ENCODE measurements around the gene ELMO3. TPM values are rescaled to one million over a fixed set of nuclear protein-coding genes. Genes with fewer than 3 reads are reported as not detected.

Gene ELMO3
- total RNA-seq, 1 experiment from 2014 or later: 8.6 TPM

DNA sequence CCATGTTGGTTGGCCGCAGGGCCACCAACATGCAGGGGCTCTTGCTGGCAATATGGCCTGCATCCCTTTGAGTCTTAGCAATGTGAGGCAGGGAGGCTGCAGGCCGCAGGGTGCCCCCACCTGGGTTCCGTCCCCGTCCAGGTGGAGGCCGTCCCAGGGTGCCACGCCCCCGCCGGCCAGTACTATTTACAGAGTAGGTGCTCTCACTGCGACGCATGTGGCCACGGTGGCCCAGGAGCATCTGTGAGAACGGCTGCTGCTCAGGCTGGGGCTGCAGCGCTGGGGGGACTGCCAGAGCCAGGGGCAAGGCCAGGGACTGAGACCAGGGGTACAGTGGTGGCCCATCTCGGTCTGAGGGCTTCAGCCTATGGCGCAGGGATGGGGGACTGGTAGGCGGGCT, 18.8 kb upstream of the ELMO3 start:
- H3K4me1 Mint-ChIP-seq: peaks cover 17 to 18% of the 10 kb centered on the region in 2 experiments
- H3K18ac ChIP-seq (ENCODE audit: insufficient read length, low read depth, low read length): no peak overlapping the region

More for the DNA sequence above, 18.8 kb upstream of the ELMO3 start:
- H3K4ac ChIP-seq (ENCODE audit: low read depth, low read length): no peak overlapping the region
- peaks cover 8% of the 10 kb centered on the region; the same call in 1 of the 2 replicates for H3K27me3 ChIP-seq (ENCODE audit: insufficient read depth, low read length)
- no peak overlapping the region for H3T11ph ChIP-seq (ENCODE audit: low read length)
- no peaks in the 10 kb centered on the region for H3K79me1 ChIP-seq (ENCODE audit: insufficient read depth, low read depth, low read length, poor library complexity, severe bottlenecking)
- no peak overlapping the region for H3K56ac ChIP-seq (ENCODE audit: insufficient read length, low read depth, low read length)
- no peak for TF ChIP-seq CTCF (conservative IDR thresholded peaks at IDR 0.05)
- no peak overlapping the region for H3K4me2 ChIP-seq (ENCODE audit: insufficient read depth, insufficient read length, low read length)
- H2BK5ac ChIP-seq (ENCODE audit: insufficient read length, low read length): no peak overlapping the region
- H2AK5ac ChIP-seq (ENCODE audit: insufficient read length, low read length): no peak overlapping the region
- no peaks in the 10 kb centered on the region for H3K79me2 ChIP-seq (ENCODE audit: insufficient read depth, low read length)
- H2BK12ac ChIP-seq (ENCODE audit: insufficient read length, low read depth, low read length): no peak overlapping the region
- H2BK15ac ChIP-seq (ENCODE audit: low read depth, low read length): no peak overlapping the region
- H3K9ac ChIP-seq (ENCODE audit: extremely low read depth, insufficient read length, low read length): no peak overlapping the region
- peaks cover 38% of the 10 kb centered on the region for H3K27me3 Mint-ChIP-seq (ENCODE audit: low read depth)
- H2BK20ac ChIP-seq (ENCODE audit: low read depth, low read length, poor library complexity, severe bottlenecking): no peak overlapping the region
- H2BK120ac ChIP-seq (ENCODE audit: low read depth, low read length, poor library complexity, severe bottlenecking): no peak overlapping the region
- H3K4me3 Mint-ChIP-seq: no peak overlapping the region
- no peak overlapping the region for H4K8ac ChIP-seq (replicated peaks; ENCODE audit: insufficient read length, low read depth, low read length)
- H2AFZ ChIP-seq (ENCODE audit: low read length): no peak overlapping the region
- no peak for DNase-seq
- no peaks in the 10 kb centered on the region for H3K9me3 Mint-ChIP-seq
- no peak overlapping the region for H3K27ac Mint-ChIP-seq
- H3K14ac ChIP-seq (ENCODE audit: insufficient read depth, low read length): no peak overlapping the region
- peaks cover 22% of the 10 kb centered on the region for H3K23me2 ChIP-seq (ENCODE audit: insufficient read length, low read depth, low read length, poor library complexity, severe bottlenecking)
- no peak overlapping the region for H3K23ac ChIP-seq (ENCODE audit: insufficient read length, low read depth, low read length)
- no peaks in the 10 kb centered on the region for H4K20me1 ChIP-seq (ENCODE audit: control insufficient read depth, insufficient read depth, insufficient read length)
- H3K9me3 ChIP-seq (ENCODE audit: control insufficient read depth, low read depth, low read length): no peaks in the 10 kb centered on the region
- H4K91ac ChIP-seq (ENCODE audit: insufficient read length, low read depth, low read length): no peak overlapping the region
- H3K36me3 Mint-ChIP-seq (ENCODE audit: insufficient read depth in 1 of 3, low read depth in 3 of 3): peaks cover 0 to 7% (median 4%) of the 10 kb centered on the region in 3 experiments; a peak in 2 of 7 replicates
- WGBS (ENCODE audit: extremely low coverage, insufficient read length, low lambda C conversion rate): no CpG with 5 or more reads among the region's 16 CpGs
- peaks cover 2% of the 10 kb centered on the region; the same call in 1 of the 2 replicates for H3K4me1 ChIP-seq (ENCODE audit: insufficient read depth, low read length)
- H3K27ac ChIP-seq (ENCODE audit: insufficient read length, low read depth, low read length): no peak overlapping the region
- H4K5ac ChIP-seq (ENCODE audit: insufficient read length, low read depth, low read length): no peak overlapping the region

All from H9 (cell line).